Neutrophil (primary cell): ENCODE data around the gene CASKIN1.

Experiments used
- H3K27ac ChIP-seq: fragments of 200-600 bp; sonication (generic); 2 replicates; pipeline ENCODE4 v1.5.1; 2016; ENCODE audit warnings: mild to moderate bottlenecking, moderate library complexity
- H3K27me3 ChIP-seq: fragments of 200-600 bp; sonication (generic); 2 replicates; pipeline ENCODE4 v1.6.0; 2016; ENCODE audit warnings: mild to moderate bottlenecking
- H3K36me3 ChIP-seq: fragments of 200-600 bp; sonication (generic); 2 replicates; pipeline ENCODE4 v1.5.1; 2017
- H3K4me1 ChIP-seq, 2 experiments: fragments of 200-600 bp in 1 of 2; sonication (generic) in 1 of 2; 1 replicate in 1 of 2; 2 replicates in 1 of 2; pipeline versions ENCODE4 v1.5.1 to v1.6.1; 2013 to 2016; ENCODE audit warnings: low read depth in 1 of 2, low read length in 1 of 2, mild to moderate bottlenecking in 1 of 2, moderate library complexity in 1 of 2; ENCODE audit not compliant: control insufficient read depth in 1 of 2, insufficient read depth in 1 of 2
- H3K4me3 ChIP-seq, 2 experiments: fragments of 200-600 bp in 1 of 2; sonication (generic) in 1 of 2; 1 replicate in 1 of 2; 2 replicates in 1 of 2; pipeline ENCODE4 v1.5.1; 2013 to 2016; ENCODE audit warnings: low read depth in 1 of 2, low read length in 1 of 2, mild to moderate bottlenecking in 1 of 2, moderate library complexity in 1 of 2
- H3K9me3 ChIP-seq: fragments of 200-600 bp; sonication (generic); 2 replicates; pipeline ENCODE4 v1.5.1; 2016
- TF ChIP-seq, protein P1 (sequence below): fragments of 200-600 bp; sonication (generic); IDR thresholded peaks from 2 replicates; pipeline ENCODE4 v1.5.1; 2016; ENCODE audit warnings: antibody characterized with exemption

CASKIN1 gene

DNA sequence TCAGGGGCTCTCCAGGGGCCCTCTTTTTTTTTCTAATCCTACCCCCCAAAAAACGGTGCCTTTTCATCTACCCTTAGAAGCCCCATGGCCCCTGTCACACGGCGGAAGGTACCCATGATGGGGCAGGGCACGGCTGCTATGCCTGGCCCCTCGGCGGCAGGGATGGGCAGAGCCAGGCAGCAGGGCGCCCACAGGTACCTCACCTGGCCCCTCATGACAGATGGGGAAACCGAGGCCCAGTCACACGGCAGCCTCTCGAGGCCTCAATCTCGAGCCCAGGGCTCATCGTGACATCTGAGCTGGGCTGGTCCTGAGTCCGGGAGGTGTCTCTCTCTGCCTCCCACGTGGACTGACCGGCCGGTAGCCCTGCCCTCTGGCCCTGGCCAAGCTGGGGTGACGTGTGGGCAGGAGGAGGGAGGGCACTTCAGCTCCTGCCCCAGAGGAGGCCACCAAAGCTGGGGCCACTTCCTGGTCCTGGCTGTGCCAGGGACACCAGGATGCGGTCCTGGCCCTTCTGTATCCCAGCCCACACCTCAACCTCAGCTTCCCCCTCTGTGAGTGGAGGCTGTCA is 29.3 kb downstream of the CASKIN1 start:
- TF ChIP-seq, protein P1, sequence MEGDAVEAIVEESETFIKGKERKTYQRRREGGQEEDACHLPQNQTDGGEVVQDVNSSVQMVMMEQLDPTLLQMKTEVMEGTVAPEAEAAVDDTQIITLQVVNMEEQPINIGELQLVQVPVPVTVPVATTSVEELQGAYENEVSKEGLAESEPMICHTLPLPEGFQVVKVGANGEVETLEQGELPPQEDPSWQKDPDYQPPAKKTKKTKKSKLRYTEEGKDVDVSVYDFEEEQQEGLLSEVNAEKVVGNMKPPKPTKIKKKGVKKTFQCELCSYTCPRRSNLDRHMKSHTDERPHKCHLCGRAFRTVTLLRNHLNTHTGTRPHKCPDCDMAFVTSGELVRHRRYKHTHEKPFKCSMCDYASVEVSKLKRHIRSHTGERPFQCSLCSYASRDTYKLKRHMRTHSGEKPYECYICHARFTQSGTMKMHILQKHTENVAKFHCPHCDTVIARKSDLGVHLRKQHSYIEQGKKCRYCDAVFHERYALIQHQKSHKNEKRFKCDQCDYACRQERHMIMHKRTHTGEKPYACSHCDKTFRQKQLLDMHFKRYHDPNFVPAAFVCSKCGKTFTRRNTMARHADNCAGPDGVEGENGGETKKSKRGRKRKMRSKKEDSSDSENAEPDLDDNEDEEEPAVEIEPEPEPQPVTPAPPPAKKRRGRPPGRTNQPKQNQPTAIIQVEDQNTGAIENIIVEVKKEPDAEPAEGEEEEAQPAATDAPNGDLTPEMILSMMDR, result no peak
- H3K4me3 ChIP-seq, result no peak overlapping the region
- no peaks in the 10 kb centered on the region for H3K27me3 ChIP-seq
- no peaks in the 10 kb centered on the region for H3K9me3 ChIP-seq
- no peak overlapping the region for H3K27ac ChIP-seq
- H3K4me1 ChIP-seq, result no peaks in the 10 kb centered on the region
- H3K36me3 ChIP-seq, result peaks cover 68% of the 10 kb centered on the region

DNA sequence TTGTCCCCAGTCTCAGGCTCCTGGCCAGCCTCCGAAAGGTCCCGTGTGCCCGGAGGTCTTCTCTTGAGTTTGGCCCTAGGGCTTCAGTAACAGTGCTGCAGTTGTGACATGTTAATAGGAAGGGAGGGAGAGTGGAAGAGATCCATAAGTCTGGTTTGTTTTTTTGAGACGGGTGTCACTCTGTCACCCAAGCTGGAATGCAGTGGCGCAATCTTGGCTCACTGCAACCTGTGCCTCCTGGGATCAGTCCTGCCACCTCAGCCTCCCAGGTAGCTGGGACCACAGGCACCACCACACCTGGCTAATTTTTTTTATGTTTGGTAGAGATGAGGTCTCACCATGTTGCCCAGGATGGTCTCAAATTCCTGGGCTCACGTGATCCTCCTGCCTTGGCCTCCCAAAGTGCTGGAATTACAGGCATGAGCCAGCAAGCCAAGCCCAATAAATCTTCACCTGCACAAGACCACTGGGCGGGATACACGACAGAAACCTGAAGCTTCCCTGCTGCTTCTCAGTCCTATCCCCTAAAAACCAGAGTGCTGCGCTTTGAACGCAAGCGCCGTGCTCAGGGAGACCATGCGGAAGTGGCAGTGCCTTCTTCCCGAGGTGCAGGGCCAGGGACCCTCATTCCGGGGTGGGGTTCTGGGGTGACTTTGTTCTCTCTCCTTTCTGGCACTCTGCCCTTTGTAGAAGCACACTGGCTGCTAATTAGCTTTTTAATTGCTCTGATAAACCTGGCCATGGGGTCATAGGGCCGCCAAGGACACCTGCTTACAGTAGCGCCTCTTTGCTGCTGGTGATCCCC is 29.9 kb downstream of the CASKIN1 start:
- Histone ChIP-seq H3K27ac (no peak overlapping the region), H3K4me3 (no peak overlapping the region), H3K4me1 (no peaks in the 10 kb centered on the region), H3K27me3 (no peaks in the 10 kb centered on the region), H3K9me3 (no peaks in the 10 kb centered on the region), H3K36me3 (peaks cover 61% of the 10 kb centered on the region)
- TF ChIP-seq, protein P1, result no peak

DNA sequence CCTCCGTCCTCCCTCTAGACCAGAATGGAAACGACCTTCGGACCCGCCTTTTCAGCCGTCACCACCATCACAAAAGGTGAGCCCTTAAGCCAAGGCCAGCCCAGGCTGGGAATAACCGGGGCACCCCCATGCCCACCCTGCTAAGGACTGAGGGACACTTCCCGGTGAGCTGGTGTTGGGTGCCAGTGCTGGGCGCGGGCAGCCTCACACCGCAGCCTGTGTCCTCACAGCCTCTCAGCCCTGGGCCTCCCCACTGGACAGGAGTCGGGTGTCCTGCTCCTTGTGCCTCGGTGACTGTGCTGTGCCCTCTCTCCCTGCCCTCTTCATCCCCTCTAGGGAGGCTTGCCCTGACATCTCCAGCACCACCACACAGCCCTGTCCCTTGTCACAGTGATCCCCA is 30.5 kb downstream of the CASKIN1 start:
- H3K4me3 ChIP-seq, result no peak overlapping the region
- peaks cover 55% of the 10 kb centered on the region for H3K36me3 ChIP-seq
- TF ChIP-seq, protein P1, result no peak
- H3K27ac ChIP-seq, result no peak overlapping the region
- no peaks in the 10 kb centered on the region for H3K27me3 ChIP-seq
- H3K9me3 ChIP-seq, result no peaks in the 10 kb centered on the region
- H3K4me1 ChIP-seq, result no peaks in the 10 kb centered on the region

DNA sequence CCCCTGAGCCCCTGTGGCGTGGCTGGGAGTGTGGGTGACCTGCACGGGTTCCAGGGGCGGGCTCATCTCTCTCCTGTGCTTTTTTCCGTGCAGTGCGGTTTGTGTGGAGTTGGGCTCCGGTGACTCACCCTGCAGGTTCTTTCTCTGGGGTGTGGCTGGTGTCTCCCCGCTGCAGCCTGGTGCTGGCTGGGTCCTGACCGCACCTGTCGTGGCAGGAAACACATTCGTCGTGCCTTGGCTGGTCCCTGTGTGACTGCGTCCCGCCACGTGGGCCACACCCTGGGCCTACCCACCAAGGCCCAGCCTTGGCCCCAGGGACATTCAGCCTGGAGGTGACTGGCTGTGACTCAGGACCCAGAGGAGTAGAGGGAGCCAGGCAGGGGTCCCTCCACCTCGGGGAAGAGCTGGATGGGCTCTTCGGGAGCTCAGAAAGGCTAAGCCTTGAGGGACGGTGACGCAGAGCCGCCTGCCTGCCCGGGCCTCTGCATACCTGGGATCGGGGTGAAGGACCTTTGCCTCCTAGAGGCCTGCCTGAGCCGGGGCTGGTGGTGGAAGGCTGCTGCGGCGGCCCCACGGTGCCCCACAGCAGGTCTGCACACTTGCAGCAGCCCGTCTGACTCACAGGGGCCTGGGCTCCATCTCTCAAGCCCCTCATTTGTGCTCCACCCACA is 33.1 kb downstream of the CASKIN1 start:
- Histone ChIP-seq H3K27me3 (no peaks in the 10 kb centered on the region), H3K9me3 (no peaks in the 10 kb centered on the region), H3K4me3 (no peak overlapping the region), H3K4me1 (no peaks in the 10 kb centered on the region), H3K27ac (no peak overlapping the region), H3K36me3 (peaks cover 32% of the 10 kb centered on the region)
- TF ChIP-seq, protein P1, result no peak

DNA sequence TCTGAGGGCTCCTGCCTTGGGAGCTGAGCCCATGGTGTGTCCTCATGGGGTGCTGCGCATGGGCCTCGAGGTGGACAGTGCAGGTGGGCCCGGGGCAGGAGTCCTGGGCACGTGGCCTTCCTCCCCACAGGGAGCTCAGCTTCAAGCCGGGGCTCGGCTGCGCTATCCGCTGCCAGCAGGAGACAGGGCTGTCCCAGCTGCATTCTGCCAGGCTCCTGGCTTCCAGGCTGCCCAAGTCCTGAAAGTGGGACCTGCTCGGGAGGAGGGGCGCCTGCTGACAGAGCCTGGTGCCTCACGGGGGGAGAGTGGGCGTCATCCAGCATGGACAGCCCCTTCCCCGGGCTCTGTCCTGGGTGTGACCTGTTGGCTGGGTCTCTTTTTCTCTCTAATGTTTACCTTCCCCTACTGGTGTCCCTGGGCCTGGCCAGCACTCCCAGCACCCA is 33.7 kb downstream of the CASKIN1 start:
- H3K36me3 ChIP-seq, result peaks cover 25% of the 10 kb centered on the region
- H3K4me3 ChIP-seq, result no peak overlapping the region
- H3K27me3 ChIP-seq, result no peaks in the 10 kb centered on the region
- no peak overlapping the region for H3K27ac ChIP-seq
- H3K4me1 ChIP-seq, result no peaks in the 10 kb centered on the region
- H3K9me3 ChIP-seq, result no peaks in the 10 kb centered on the region
- TF ChIP-seq, protein P1, result no peak
